Adrenal gland (tissue), 12 donors: ENCODE data around the gene JUND. TPM values are rescaled to one million over a fixed set of nuclear protein-coding genes. Genes with fewer than 3 reads are reported as not detected.

Experiments used
- DNase-seq, 7 donors: peaks; one replicate each; pipeline ENCODE4 v3.0.0-alpha.2; 2019 to 2020
- H3K27ac ChIP-seq, 5 donors: fragments of 200-600 bp; sonication (generic) in 4 of 5; 1 replicate in 3 of 5; 2 replicates in 2 of 5; pipeline versions ENCODE4 v1.5.1 to v1.8.0; 2016 to 2020; ENCODE audit warnings: mild to moderate bottlenecking in 1 of 5
- H3K27me3 ChIP-seq: fragments of 200-600 bp; 2 replicates; pipeline ENCODE4 v1.8.0; 2021
- H3K36me3 ChIP-seq, 2 donors: fragments of 200-600 bp; replicated peaks in 1 of 2; 1 replicate in 1 of 2; 2 replicates in 1 of 2; pipeline versions ENCODE4 v1.5.1 to v1.8.0; 2018 to 2022
- H3K4me1 ChIP-seq, 2 donors: fragments of 200-600 bp; replicated peaks in 1 of 2; 1 replicate in 1 of 2; 2 replicates in 1 of 2; pipeline versions ENCODE4 v1.5.1 to v1.8.0; 2018 to 2021
- H3K4me3 ChIP-seq, 4 donors: fragments of 200-600 bp; sonication (generic) in 3 of 4; one replicate each; pipeline ENCODE4 v1.5.1; 2016 to 2018
- H3K9me3 ChIP-seq, 3 donors: fragments of 200-600 bp; sonication (generic) in 1 of 3; replicated peaks in 1 of 3; 1 replicate in 2 of 3; 2 replicates in 1 of 3; pipeline versions ENCODE4 v1.5.1 to v1.8.0; 2016 to 2021
- POLR2A ChIP-seq, 2 donors: fragments of 450-650 bp; IDR thresholded peaks; one replicate each; pipeline ENCODE4 v1.6.1; 2017; ENCODE audit warnings: antibody characterized with exemption in 2 of 2, mild to moderate bottlenecking in 2 of 2, moderate library complexity in 1 of 2
- WGBS, 4 donors: extraction: QIAGEN DNeasy Blood & Tissue Kit in 2 of 4; methylation state at CpG; one replicate each; pipeline versions ENCODE4 v1.1.5 to v1.1.7; 2013 to 2017; 5-methylcytosine and 5-hydroxymethylcytosine counted together
- intact Hi-C, 2 donors: fragments of 100-400 bp; cut with DNase I; formaldehyde crosslinking; loops; one replicate each; pipeline versions ENCODE4 v1.14.1 to v1.15.0; 2022 to 2023
- polyA plus RNA-seq, 3 donors: library from polyadenylated mRNA; stranded (reverse); fragments of 200-250 nt in 2 of 3; fragments of 350-450 nt in 1 of 3; fragmentation: Illumina TruSeq in 1 of 3; extraction: RNeasy Lipid Tissue Mini Kit (QIAGEN cat#74804) in 1 of 3; gene quantifications; one replicate each; pipeline ENCODE4 v1.2.3, GENCODE V29; 2013 to 2014
- total RNA-seq, 9 donors: library from RNA; depleted of rRNA in 4 of 9; stranded (reverse); fragments of >200 nt in 4 of 9; fragments of 120-200 nt in 1 of 9; fragmentation: NEBNext Ultra II Directional in 1 of 9; extraction: Animal tissue kit (Norgen Biotek cat#: 25700) in 1 of 9; gene quantifications; one replicate each; pipeline versions ENCODE4 v1.1.0 to v1.2.4, GENCODE V29; 2013 to 2023
- TF ChIP-seq, protein P1 (sequence below), 6 experiments: fragments of 450-650 bp in 4 of 6; fragments of 200-600 bp in 2 of 6; sonication (generic) in 1 of 6; IDR thresholded peaks; 1 replicate in 5 of 6; 2 replicates in 1 of 6; pipeline versions ENCODE4 v1.5.1 to v1.8.0; 2016 to 2021; ENCODE audit warnings: antibody characterized with exemption in 6 of 6, mild to moderate bottlenecking in 2 of 6, moderate library complexity in 1 of 6
- donor health status: healthy with polysubstance abuse.
- donor health status: Bipolar disorder and iron deficiency.
- donor health status: DM: yes; HTN: yes; CAD: no.
- donor health status: DM: no; HTN: no; CAD: no.
- donor health status: DM: no; HTN: no; CAD: no.
- donor health status: DM: yes; HTN: yes; CAD: no.

The JUND gene
- total and polyA plus RNA-seq, 12 donors: 35.9 to 533 (median 242) TPM

DNA sequence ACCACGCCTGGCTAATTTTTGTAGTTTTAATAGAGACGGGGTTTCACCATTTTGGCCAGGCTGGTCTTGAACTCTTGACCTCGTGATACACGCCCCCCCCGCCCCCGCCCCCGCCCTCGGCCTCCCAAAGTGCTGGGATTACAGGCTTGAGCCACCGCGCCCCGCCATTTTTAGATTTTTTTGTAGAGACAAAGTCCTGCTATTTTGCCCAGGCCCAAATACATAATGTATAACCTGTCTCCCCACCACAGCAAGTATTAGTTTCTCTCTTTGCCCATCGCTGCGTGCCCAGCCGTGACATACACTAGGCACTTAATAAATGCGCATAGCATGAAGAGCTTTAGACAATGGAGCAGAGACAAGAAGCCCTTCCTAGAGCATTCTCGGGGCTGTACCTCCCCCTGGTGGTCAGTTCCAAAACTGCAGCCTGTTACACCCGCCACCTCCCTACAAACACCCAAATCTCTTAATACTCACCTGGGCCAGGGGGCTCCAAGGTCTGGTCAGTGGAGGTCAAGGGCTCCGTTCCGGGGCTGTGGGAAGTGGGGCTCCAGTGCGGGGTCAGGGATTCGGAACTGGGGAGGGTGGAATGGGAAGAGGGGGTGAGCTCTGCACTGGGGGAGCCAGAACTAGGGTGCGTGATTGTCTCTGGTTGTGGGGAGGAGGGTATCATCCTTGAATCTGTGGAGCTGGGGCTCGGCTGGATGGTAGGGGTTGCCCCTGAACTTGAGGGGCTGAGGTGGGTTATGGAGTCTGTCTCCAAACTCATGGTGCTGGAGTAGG, 29.6 kb downstream of the JUND start:
- Histone ChIP-seq H3K4me1 (no peaks in the 10 kb centered on the region), H3K36me3 (no peaks in the 10 kb centered on the region), H3K27ac (no peak overlapping the region), H3K4me3 (no peak overlapping the region), H3K27me3 (no peaks in the 10 kb centered on the region), H3K9me3 (no peaks in the 10 kb centered on the region)
- DNase-seq: peak; percentile 55 to 89 (median 74)
- TF ChIP-seq, protein P1, sequence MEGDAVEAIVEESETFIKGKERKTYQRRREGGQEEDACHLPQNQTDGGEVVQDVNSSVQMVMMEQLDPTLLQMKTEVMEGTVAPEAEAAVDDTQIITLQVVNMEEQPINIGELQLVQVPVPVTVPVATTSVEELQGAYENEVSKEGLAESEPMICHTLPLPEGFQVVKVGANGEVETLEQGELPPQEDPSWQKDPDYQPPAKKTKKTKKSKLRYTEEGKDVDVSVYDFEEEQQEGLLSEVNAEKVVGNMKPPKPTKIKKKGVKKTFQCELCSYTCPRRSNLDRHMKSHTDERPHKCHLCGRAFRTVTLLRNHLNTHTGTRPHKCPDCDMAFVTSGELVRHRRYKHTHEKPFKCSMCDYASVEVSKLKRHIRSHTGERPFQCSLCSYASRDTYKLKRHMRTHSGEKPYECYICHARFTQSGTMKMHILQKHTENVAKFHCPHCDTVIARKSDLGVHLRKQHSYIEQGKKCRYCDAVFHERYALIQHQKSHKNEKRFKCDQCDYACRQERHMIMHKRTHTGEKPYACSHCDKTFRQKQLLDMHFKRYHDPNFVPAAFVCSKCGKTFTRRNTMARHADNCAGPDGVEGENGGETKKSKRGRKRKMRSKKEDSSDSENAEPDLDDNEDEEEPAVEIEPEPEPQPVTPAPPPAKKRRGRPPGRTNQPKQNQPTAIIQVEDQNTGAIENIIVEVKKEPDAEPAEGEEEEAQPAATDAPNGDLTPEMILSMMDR (IDR thresholded peaks at IDR 0.05): peak; percentile 93 to 98 (median 95)
- no peak for TF ChIP-seq POLR2A (IDR thresholded peaks at IDR 0.05)
- intact Hi-C loops: loop anchor here (5.0 kb wide), 2 partner anchors 39 to 139 kb away; no protein-coding TSS in a partner anchor
- WGBS, 4 donors: 13 to 23% (median 19%) methylated on average over 14 to 23 of the region's 23 CpGs

DNA sequence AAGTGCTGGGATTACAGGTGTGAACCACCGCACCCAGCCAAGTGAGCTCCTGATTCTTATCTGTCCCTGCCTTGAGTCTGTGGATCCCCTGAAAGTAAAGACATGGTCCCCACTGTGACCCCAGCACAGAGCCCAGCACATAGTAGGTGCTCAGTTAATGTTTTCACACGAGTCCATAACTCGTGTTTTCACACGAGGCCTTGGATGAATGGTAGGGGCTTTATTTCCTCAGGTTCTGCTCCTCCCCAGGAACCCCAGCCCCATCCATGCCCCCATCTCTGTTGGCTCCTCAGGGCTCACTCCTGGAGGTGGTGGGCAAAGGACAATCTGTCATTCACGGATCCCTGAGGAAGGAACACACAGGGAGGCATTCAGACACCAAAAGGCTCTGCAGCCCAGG, 31.6 kb downstream of the JUND start:
- intact Hi-C loops: loop anchor here (5.0 kb wide), 2 partner anchors 38 to 138 kb away; no protein-coding TSS in a partner anchor
- TF ChIP-seq, protein P1 (IDR thresholded peaks at IDR 0.05): no peak
- no peak for TF ChIP-seq POLR2A (IDR thresholded peaks at IDR 0.05)

DNA sequence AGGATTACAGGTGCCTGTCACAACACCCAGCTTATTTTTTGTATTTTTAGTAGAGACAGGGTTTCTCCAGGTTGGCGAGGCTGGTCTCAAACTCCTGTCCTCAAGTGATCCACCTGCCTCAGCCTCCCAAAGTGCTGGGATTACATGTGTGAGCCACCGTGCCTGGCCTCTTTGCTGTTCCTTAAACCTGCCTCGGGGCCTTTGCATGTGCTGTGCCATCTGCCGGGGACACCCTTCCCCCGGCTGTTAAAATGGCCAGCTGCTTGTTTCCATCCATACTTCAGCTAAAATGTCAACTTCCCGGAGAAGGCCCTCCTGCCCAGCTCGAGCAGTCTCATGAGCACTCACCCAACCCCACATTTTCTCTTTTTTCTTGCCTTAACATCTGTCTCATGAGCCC, 36.1 kb downstream of the JUND start:
- TF ChIP-seq, protein P1 (IDR thresholded peaks at IDR 0.05): no peak
- TF ChIP-seq POLR2A (IDR thresholded peaks at IDR 0.05): no peak
- Histone ChIP-seq H3K27me3 (no peaks in the 10 kb centered on the region), H3K9me3 (no peaks in the 10 kb centered on the region), H3K4me3 (no peak overlapping the region), H3K27ac (no peak overlapping the region), H3K4me1 (no peaks in the 10 kb centered on the region), H3K36me3 (no peaks in the 10 kb centered on the region)
- DNase-seq: no peak
- intact Hi-C loops: no loop called here
- 71 to 76% (median 72%) methylated on average over 7 of the region's 7 CpGs for WGBS, 4 donors

More for the DNA sequence above, 31.6 kb downstream of the JUND start:
- 83 to 88% (median 85%) methylated on average over 5 of the region's 5 CpGs for WGBS, 4 donors
- no peak overlapping the region for H3K27ac ChIP-seq
- DNase-seq: no peak
- H3K36me3 ChIP-seq: no peaks in the 10 kb centered on the region
- H3K4me1 ChIP-seq: no peaks in the 10 kb centered on the region
- H3K4me3 ChIP-seq: no peak overlapping the region
- H3K9me3 ChIP-seq: no peaks in the 10 kb centered on the region
- H3K27me3 ChIP-seq: no peaks in the 10 kb centered on the region

DNA sequence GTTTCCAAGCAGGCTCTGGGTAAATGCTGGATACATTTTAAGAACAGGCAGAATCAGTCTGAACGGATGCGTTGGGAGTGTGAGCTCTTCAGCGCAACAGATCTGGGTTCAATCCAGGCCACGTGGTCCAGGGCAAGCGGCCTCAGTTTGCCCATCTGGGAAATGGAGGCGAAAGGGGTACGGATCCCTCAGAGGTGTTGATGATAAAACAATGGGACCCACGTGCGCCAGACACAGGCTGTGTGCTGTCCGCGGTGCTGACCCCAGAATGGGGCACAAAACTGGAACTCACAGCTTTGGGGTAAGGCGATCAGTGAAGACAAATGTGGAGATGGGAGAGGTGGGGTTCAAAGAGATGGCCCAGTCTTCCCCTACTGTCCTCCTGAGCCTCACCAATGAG, 42.1 kb downstream of the JUND start:
- H3K4me1 ChIP-seq: no peaks in the 10 kb centered on the region
- H3K4me3 ChIP-seq: no peak overlapping the region
- H3K27me3 ChIP-seq: peaks cover 10% of the 10 kb centered on the region
- no peaks in the 10 kb centered on the region for H3K36me3 ChIP-seq
- DNase-seq: no peak
- intact Hi-C loops: no loop called here
- TF ChIP-seq, protein P1 (IDR thresholded peaks at IDR 0.05): no peak
- no peak for TF ChIP-seq POLR2A (IDR thresholded peaks at IDR 0.05)
- no peak overlapping the region for H3K27ac ChIP-seq
- 24 to 32% (median 30%) methylated on average over 12 of the region's 12 CpGs for WGBS, 4 donors
- no peaks in the 10 kb centered on the region for H3K9me3 ChIP-seq
